CD14-positive monocyte (primary cell): ENCODE data around the gene ANP32A. TPM values are rescaled to one million over a fixed set of nuclear protein-coding genes. Genes with fewer than 3 reads are reported as not detected.

Experiments used
- DNase-seq, 3 donors: peaks; one replicate each; pipeline ENCODE4 v3.0.0-alpha.2; 2011 to 2022
- H2AFZ ChIP-seq: 2 replicates; pipeline ENCODE4 v1.6.0; 2012; ENCODE audit warnings: mild to moderate bottlenecking, low read depth, low read length, inconsistent platforms; ENCODE audit not compliant: insufficient read depth, poor library complexity, severe bottlenecking
- H3K27ac ChIP-seq, 2 donors: 1 replicate in 1 of 2; 2 replicates in 1 of 2; pipeline ENCODE4 v1.5.1; 2012 to 2013; ENCODE audit warnings: low read length in 2 of 2, control low read depth in 1 of 2, inconsistent platforms in 1 of 2, low read depth in 1 of 2, mild to moderate bottlenecking in 1 of 2
- H3K27me3 ChIP-seq, 2 donors: one replicate each; pipeline versions ENCODE4 v1.6.0 to v1.6.1; 2011 to 2013; ENCODE audit warnings: low read length in 2 of 2; ENCODE audit not compliant: control insufficient read depth in 2 of 2, insufficient read depth in 2 of 2
- H3K36me3 ChIP-seq, 2 donors: replicated peaks in 1 of 2; 1 replicate in 1 of 2; 2 replicates in 1 of 2; pipeline versions ENCODE4 v1.5.1 to v1.6.1; 2012 to 2013; ENCODE audit warnings: low read length in 2 of 2, control low read depth in 1 of 2, inconsistent platforms in 1 of 2, mild to moderate bottlenecking in 1 of 2; ENCODE audit not compliant: insufficient read depth in 2 of 2, control insufficient read depth in 1 of 2
- H3K4me1 ChIP-seq, 2 donors: 1 replicate in 1 of 2; 2 replicates in 1 of 2; pipeline versions ENCODE4 v1.5.1 to v1.6.1; 2012 to 2013; ENCODE audit warnings: low read length in 2 of 2, control low read depth in 1 of 2, inconsistent platforms in 1 of 2, mild to moderate bottlenecking in 1 of 2, moderate library complexity in 1 of 2; ENCODE audit not compliant: insufficient read depth in 2 of 2, control insufficient read depth in 1 of 2
- H3K4me2 ChIP-seq: replicated peaks from 2 replicates; pipeline ENCODE3; 2012; ENCODE audit warnings: low read length, moderate library complexity, mild to moderate bottlenecking; ENCODE audit not compliant: poor library complexity, severe bottlenecking; ENCODE audit errors: extremely low read depth
- H3K4me3 ChIP-seq, 3 experiments: fragments of 200-600 bp in 1 of 3; sonication (generic) in 1 of 3; replicated peaks in 1 of 3; 1 replicate in 2 of 3; 2 replicates in 1 of 3; pipeline ENCODE4 v1.5.1; 2011 to 2013; ENCODE audit warnings: low read length in 3 of 3, mild to moderate bottlenecking in 3 of 3, control low read depth in 2 of 3, low read depth in 2 of 3, inconsistent platforms in 1 of 3, moderate library complexity in 1 of 3
- H3K79me2 ChIP-seq: 2 replicates; pipeline ENCODE4 v1.6.0; 2012; ENCODE audit warnings: mild to moderate bottlenecking, control low read depth, inconsistent platforms, low read length, moderate library complexity; ENCODE audit not compliant: insufficient read depth
- H3K9ac ChIP-seq: 2 replicates; pipeline ENCODE4 v1.6.0; 2017; ENCODE audit warnings: low read length, mild to moderate bottlenecking; ENCODE audit not compliant: insufficient read depth, poor library complexity, severe bottlenecking
- H3K9me3 ChIP-seq, 2 donors: replicated peaks in 1 of 2; 1 replicate in 1 of 2; 2 replicates in 1 of 2; pipeline versions ENCODE4 v1.5.1 to v1.6.1; 2012 to 2013; ENCODE audit warnings: low read length in 2 of 2, control low read depth in 1 of 2; ENCODE audit not compliant: control insufficient read depth in 1 of 2, insufficient read depth in 1 of 2
- H4K20me1 ChIP-seq: 2 replicates; pipeline ENCODE4 v1.6.0; 2012; ENCODE audit warnings: mild to moderate bottlenecking, low read length, control low read depth, moderate library complexity; ENCODE audit not compliant: insufficient read depth
- H3K27ac Mint-ChIP-seq, 7 donors: one replicate each; pipeline ENCODE4 v1.8.0; 2020; ENCODE audit warnings: mild to moderate bottlenecking in 7 of 7, mixed read lengths in 7 of 7, moderate library complexity in 6 of 7, inconsistent platforms in 2 of 7
- H3K27me3 Mint-ChIP-seq, 3 donors: one replicate each; pipeline ENCODE4 v1.8.0; 2021 to 2022; ENCODE audit warnings: low read depth in 3 of 3, mild to moderate bottlenecking in 3 of 3, mixed read lengths in 3 of 3, moderate library complexity in 3 of 3, inconsistent platforms in 1 of 3
- H3K36me3 Mint-ChIP-seq, 2 donors: one replicate each; pipeline ENCODE4 v1.8.0; 2020; ENCODE audit warnings: mixed read lengths in 2 of 2, inconsistent platforms in 1 of 2, mild to moderate bottlenecking in 1 of 2
- H3K4me1 Mint-ChIP-seq: one replicate; pipeline ENCODE4 v1.8.0; 2020; ENCODE audit warnings: mild to moderate bottlenecking, mixed read lengths
- H3K4me3 Mint-ChIP-seq, 2 donors: one replicate each; pipeline ENCODE4 v1.8.0; 2020; ENCODE audit warnings: mild to moderate bottlenecking in 2 of 2, mixed read lengths in 2 of 2, moderate library complexity in 1 of 2
- H3K9me3 Mint-ChIP-seq, 7 donors: one replicate each; pipeline ENCODE4 v1.8.0; 2020 to 2022; ENCODE audit warnings: mixed read lengths in 7 of 7, mild to moderate bottlenecking in 6 of 7, moderate library complexity in 6 of 7, inconsistent platforms in 2 of 7
- CTCF ChIP-seq: fragments of 200-600 bp; IDR thresholded peaks from one replicate; pipeline ENCODE4 v1.8.0; 2022; ENCODE audit warnings: antibody characterized with exemption, mild to moderate bottlenecking
- WGBS: methylation state at CpG from one replicate; pipeline ENCODE4 v1.1.5; 2013; ENCODE audit warnings: missing lambda C conversion rate; ENCODE audit not compliant: insufficient coverage; 5-methylcytosine and 5-hydroxymethylcytosine counted together
- intact Hi-C, 2 donors: fragments of 100-400 bp; cut with micrococcal nuclease; formaldehyde crosslinking; loops; one replicate each; pipeline versions ENCODE4 v1.15.0 to v1.15.1; 2023
- polyA plus RNA-seq, 3 donors: library from polyadenylated mRNA; depleted of rRNA in 1 of 3; unstranded in 2 of 3; stranded (reverse) in 1 of 3; fragments of 300-500 nt in 2 of 3; fragments of >200 nt in 1 of 3; fragmentation: Illumina TruSeq in 2 of 3; gene quantifications; 1 replicate in 2 of 3; 2 replicates in 1 of 3; pipeline ENCODE4 v1.2.3, GENCODE V29; 2012 to 2021

The ANP32A gene
- polyA plus RNA-seq, 3 donors = 75.4 to 98.8 (median 86.8) TPM

DNA sequence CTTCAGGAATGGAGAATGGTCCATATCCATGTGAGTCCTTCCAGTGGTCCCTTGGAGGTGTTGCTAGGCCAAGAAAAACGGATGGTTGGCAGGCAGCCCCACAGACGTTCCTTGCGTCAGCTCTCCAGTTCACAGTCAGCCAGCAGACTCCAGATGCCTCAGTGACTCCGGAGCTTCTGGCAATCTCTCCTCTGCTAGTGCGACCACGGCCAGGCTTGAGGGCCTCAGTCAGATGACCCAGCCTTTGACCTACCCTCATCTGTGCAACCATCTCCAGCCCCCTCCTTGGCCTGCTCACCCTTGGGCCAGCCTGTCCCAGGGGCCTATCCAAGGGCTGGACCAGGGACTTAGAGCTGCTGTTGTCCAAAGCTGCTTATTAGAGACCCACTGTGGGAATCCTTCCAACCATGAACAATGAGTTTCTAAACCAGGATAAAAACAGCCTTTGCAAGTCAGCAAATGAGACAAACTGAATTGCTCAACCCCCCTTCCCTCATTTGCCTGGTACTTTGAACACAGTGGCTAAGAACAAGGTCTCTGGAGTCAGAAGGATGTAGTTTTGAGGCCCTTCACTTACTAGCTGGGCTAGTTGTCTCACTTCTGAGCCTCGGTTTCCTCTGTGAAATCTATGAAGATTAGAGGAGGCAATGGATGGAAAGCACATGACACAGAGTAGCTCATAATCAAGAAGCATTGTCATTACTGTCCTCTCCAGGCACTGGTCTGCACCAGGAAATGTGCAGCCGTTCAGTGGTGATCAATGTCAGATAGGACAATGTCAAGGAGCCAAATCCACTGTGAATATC lies 44.8 kb downstream of the ANP32A start:
- H3K79me2 ChIP-seq = peaks cover 11% of the 10 kb centered on the region
- no peak for DNase-seq
- no peak for TF ChIP-seq CTCF
- H3K9ac ChIP-seq = no peak overlapping the region
- no peak overlapping the region for H3K4me3 Mint-ChIP-seq
- H4K20me1 ChIP-seq = no peaks in the 10 kb centered on the region
- peaks cover 6 to 9% (median 8%) of the 10 kb centered on the region in 7 donors for H3K9me3 Mint-ChIP-seq
- H3K36me3 Mint-ChIP-seq = peaks cover 36 to 38% of the 10 kb centered on the region in 2 donors
- H3K4me2 ChIP-seq = no peak overlapping the region
- H3K9me3 ChIP-seq = peaks cover 6 to 7% of the 10 kb centered on the region in 2 donors
- H2AFZ ChIP-seq = no peak overlapping the region
- WGBS = 70% methylated on average over 7 of the region's 8 CpGs
- no peak overlapping the region for H3K4me3 ChIP-seq
- H3K4me1 ChIP-seq = peaks cover 29 to 32% of the 10 kb centered on the region in 2 donors
- H3K27me3 ChIP-seq = no peaks in the 10 kb centered on the region
- H3K36me3 ChIP-seq = peaks cover 22 to 35% of the 10 kb centered on the region in 2 donors
- H3K27ac Mint-ChIP-seq = peak overlapping the region in 6 of 7 donors; percentile 42 to 74 (median 60)
- H3K27me3 Mint-ChIP-seq = peaks cover 0 to 2% (median 1%) of the 10 kb centered on the region in 3 donors
- intact Hi-C loops = no loop called here
- H3K4me1 Mint-ChIP-seq = peaks cover 44% of the 10 kb centered on the region
- H3K27ac ChIP-seq = peak overlapping the region; percentile 5 to 60

DNA sequence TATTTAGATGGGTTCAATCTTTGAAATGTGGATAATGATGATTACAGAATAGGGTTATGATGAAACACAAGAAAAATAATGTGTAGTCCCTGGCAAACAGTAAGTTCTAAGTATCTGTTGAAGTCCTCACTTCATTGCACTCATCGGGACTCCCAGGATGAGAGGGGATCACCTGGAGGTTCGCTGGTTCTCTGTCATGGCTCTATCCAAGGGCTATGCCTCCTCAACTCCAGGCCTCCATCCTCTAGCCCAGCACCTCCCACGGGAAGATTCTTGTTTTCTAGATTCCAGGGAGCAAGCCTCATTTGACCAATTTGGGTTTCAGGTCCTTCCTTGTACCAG lies 45.5 kb downstream of the ANP32A start:
- Mint-ChIP-seq H3K27me3 (peaks cover 0 to 2% (median 1%) of the 10 kb centered on the region in 3 donors), H3K4me3 (no peak overlapping the region), H3K36me3 (peaks cover 29 to 32% of the 10 kb centered on the region in 2 donors), H3K9me3 (peaks cover 6 to 9% (median 8%) of the 10 kb centered on the region in 7 donors), H3K4me1 (peaks cover 40% of the 10 kb centered on the region), H3K27ac (peak overlapping the region in 1 of 7 donors; percentile 26)
- Histone ChIP-seq H3K4me1 (peaks cover 26 to 29% of the 10 kb centered on the region in 2 donors), H3K27ac (no peak overlapping the region), H2AFZ (no peak overlapping the region), H3K27me3 (no peaks in the 10 kb centered on the region), H3K9me3 (peaks cover 6 to 7% of the 10 kb centered on the region in 2 donors), H3K9ac (no peak overlapping the region), H3K79me2 (peaks cover 5% of the 10 kb centered on the region), H3K4me2 (no peak overlapping the region), H4K20me1 (no peaks in the 10 kb centered on the region), H3K4me3 (no peak overlapping the region), H3K36me3 (peaks cover 21 to 29% of the 10 kb centered on the region in 2 donors)
- WGBS = 100% methylated on average over 2 of the region's 3 CpGs
- TF ChIP-seq CTCF = no peak
- intact Hi-C loops = no loop called here
- DNase-seq = no peak
